ENCODE data around the gene SLC22A5.

The SLC22A5 gene

GRCh38 chr5:132383261-132383660, 13.8 kb downstream of the SLC22A5 start:
- peaks cover 10% of the 10 kb centered on the region for H3K36me3 ChIP-seq (ENCODE audit: control insufficient read depth, insufficient read depth, low read length)

GRCh38 chr5:132383984-132384383, 14.5 kb downstream of the SLC22A5 start:
- Histone ChIP-seq H3K27ac (ENCODE audit: low read depth, low read length) (no peak overlapping the region), H3K36me3 (ENCODE audit: control insufficient read depth, insufficient read depth, low read length) (peaks cover 5% of the 10 kb centered on the region), H3K9ac (ENCODE audit: low read length) (no peak overlapping the region), H3K27me3 (ENCODE audit: control insufficient read depth, insufficient read depth, low read length) (no peaks in the 10 kb centered on the region), H3K4me1 (ENCODE audit: control insufficient read depth, insufficient read depth, low read length) (peaks cover 36% of the 10 kb centered on the region), H3K4me3 (ENCODE audit: low read length) (no peak overlapping the region)

More at GRCh38 chr5:132383261-132383660, 13.8 kb downstream of the SLC22A5 start:
- H3K9ac ChIP-seq (ENCODE audit: low read length): no peak overlapping the region
- H3K4me1 ChIP-seq (ENCODE audit: control insufficient read depth, insufficient read depth, low read length): peaks cover 28% of the 10 kb centered on the region
- no peak overlapping the region for H3K4me3 ChIP-seq (ENCODE audit: low read length)
- no peak overlapping the region for H3K27ac ChIP-seq (ENCODE audit: low read depth, low read length)
- no peaks in the 10 kb centered on the region for H3K27me3 ChIP-seq (ENCODE audit: control insufficient read depth, insufficient read depth, low read length)

GRCh38 chr5:132384506-132385050, 15.1 kb downstream of the SLC22A5 start:
- no peak overlapping the region for H3K27ac ChIP-seq (ENCODE audit: low read depth, low read length)
- H3K4me1 ChIP-seq (ENCODE audit: control insufficient read depth, insufficient read depth, low read length): peaks cover 41% of the 10 kb centered on the region
- H3K36me3 ChIP-seq (ENCODE audit: control insufficient read depth, insufficient read depth, low read length): peaks cover 3% of the 10 kb centered on the region
- H3K4me3 ChIP-seq (ENCODE audit: low read length): no peak overlapping the region
- H3K27me3 ChIP-seq (ENCODE audit: control insufficient read depth, insufficient read depth, low read length): no peaks in the 10 kb centered on the region
- no peak overlapping the region for H3K9ac ChIP-seq (ENCODE audit: low read length)

GRCh38 chr5:132385326-132386105, 16.0 kb downstream of the SLC22A5 start:
- Histone ChIP-seq H3K27ac (ENCODE audit: low read depth, low read length) (peak overlapping the region; percentile 76), H3K4me1 (ENCODE audit: control insufficient read depth, insufficient read depth, low read length) (peaks cover 51% of the 10 kb centered on the region), H3K9ac (ENCODE audit: low read length) (no peak overlapping the region), H3K27me3 (ENCODE audit: control insufficient read depth, insufficient read depth, low read length) (no peaks in the 10 kb centered on the region), H3K4me3 (ENCODE audit: low read length) (peak overlapping the region; percentile 15), H3K36me3 (ENCODE audit: control insufficient read depth, insufficient read depth, low read length) (peaks cover 3% of the 10 kb centered on the region)

GRCh38 chr5:132386644-132387286, 17.3 kb downstream of the SLC22A5 start:
- Histone ChIP-seq H3K36me3 (ENCODE audit: control insufficient read depth, insufficient read depth, low read length) (peaks cover 3% of the 10 kb centered on the region), H3K27me3 (ENCODE audit: control insufficient read depth, insufficient read depth, low read length) (no peaks in the 10 kb centered on the region), H3K4me1 (ENCODE audit: control insufficient read depth, insufficient read depth, low read length) (peaks cover 51% of the 10 kb centered on the region), H3K27ac (ENCODE audit: low read depth, low read length) (peak overlapping the region; percentile 96), H3K9ac (ENCODE audit: low read length) (no peak overlapping the region), H3K4me3 (ENCODE audit: low read length) (no peak overlapping the region)

GRCh38 chr5:132387640-132388117, 18.2 kb downstream of the SLC22A5 start:
- Histone ChIP-seq H3K4me1 (ENCODE audit: control insufficient read depth, insufficient read depth, low read length) (peaks cover 51% of the 10 kb centered on the region), H3K27me3 (ENCODE audit: control insufficient read depth, insufficient read depth, low read length) (no peaks in the 10 kb centered on the region), H3K4me3 (ENCODE audit: low read length) (peak overlapping the region; percentile 25), H3K9ac (ENCODE audit: low read length) (no peak overlapping the region), H3K36me3 (ENCODE audit: control insufficient read depth, insufficient read depth, low read length) (peaks cover 3% of the 10 kb centered on the region), H3K27ac (ENCODE audit: low read depth, low read length) (peak overlapping the region; percentile 96)

GRCh38 chr5:132388244-132389050, 18.9 kb downstream of the SLC22A5 start:
- peaks cover 3% of the 10 kb centered on the region for H3K36me3 ChIP-seq (ENCODE audit: control insufficient read depth, insufficient read depth, low read length)
- H3K9ac ChIP-seq (ENCODE audit: low read length): no peak overlapping the region
- H3K27ac ChIP-seq (ENCODE audit: low read depth, low read length): peak overlapping the region; percentile 96
- no peaks in the 10 kb centered on the region for H3K27me3 ChIP-seq (ENCODE audit: control insufficient read depth, insufficient read depth, low read length)
- H3K4me3 ChIP-seq (ENCODE audit: low read length): peak overlapping the region; percentile 25
- peaks cover 51% of the 10 kb centered on the region for H3K4me1 ChIP-seq (ENCODE audit: control insufficient read depth, insufficient read depth, low read length)

- Histone ChIP-seq H3K36me3 (ENCODE audit: control insufficient read depth, insufficient read depth, low read length) (peaks cover 1% of the 10 kb centered on the region), H3K27me3 (ENCODE audit: control insufficient read depth, insufficient read depth, low read length) (no peaks in the 10 kb centered on the region), H3K9ac (ENCODE audit: low read length) (no peak overlapping the region), H3K4me1 (ENCODE audit: control insufficient read depth, insufficient read depth, low read length) (peaks cover 51% of the 10 kb centered on the region), H3K27ac (ENCODE audit: low read depth, low read length) (peak overlapping the region; percentile 96), H3K4me3 (ENCODE audit: low read length) (no peak overlapping the region)
Measured at GRCh38 chr5:132389051-132389331, 19.5 kb downstream of the SLC22A5 start.

GRCh38 chr5:132389585-132390286, 20.2 kb downstream of the SLC22A5 start:
- Histone ChIP-seq H3K9ac (ENCODE audit: low read length) (no peak overlapping the region), H3K27me3 (ENCODE audit: control insufficient read depth, insufficient read depth, low read length) (no peaks in the 10 kb centered on the region), H3K4me3 (ENCODE audit: low read length) (no peak overlapping the region), H3K36me3 (ENCODE audit: control insufficient read depth, insufficient read depth, low read length) (no peaks in the 10 kb centered on the region), H3K4me1 (ENCODE audit: control insufficient read depth, insufficient read depth, low read length) (peaks cover 51% of the 10 kb centered on the region), H3K27ac (ENCODE audit: low read depth, low read length) (peak overlapping the region; percentile 96)

GRCh38 chr5:132391247-132391646, 21.7 kb downstream of the SLC22A5 start:
- H3K36me3 ChIP-seq (ENCODE audit: control insufficient read depth, insufficient read depth, low read length): peaks cover 2% of the 10 kb centered on the region
- no peak overlapping the region for H3K9ac ChIP-seq (ENCODE audit: low read length)
- no peak overlapping the region for H3K27ac ChIP-seq (ENCODE audit: low read depth, low read length)
- H3K4me1 ChIP-seq (ENCODE audit: control insufficient read depth, insufficient read depth, low read length): peaks cover 47% of the 10 kb centered on the region
- H3K27me3 ChIP-seq (ENCODE audit: control insufficient read depth, insufficient read depth, low read length): no peaks in the 10 kb centered on the region
- H3K4me3 ChIP-seq (ENCODE audit: low read length): no peak overlapping the region

GRCh38 chr5:132391870-132392269, 22.4 kb downstream of the SLC22A5 start:
- H3K36me3 ChIP-seq (ENCODE audit: control insufficient read depth, insufficient read depth, low read length): peaks cover 2% of the 10 kb centered on the region
- no peaks in the 10 kb centered on the region for H3K27me3 ChIP-seq (ENCODE audit: control insufficient read depth, insufficient read depth, low read length)
- H3K27ac ChIP-seq (ENCODE audit: low read depth, low read length): no peak overlapping the region
- no peak overlapping the region for H3K9ac ChIP-seq (ENCODE audit: low read length)
- no peak overlapping the region for H3K4me3 ChIP-seq (ENCODE audit: low read length)
- peaks cover 40% of the 10 kb centered on the region for H3K4me1 ChIP-seq (ENCODE audit: control insufficient read depth, insufficient read depth, low read length)

Data from rectal smooth muscle tissue (tissue), 1 donor.